Measurements from ENCODE around the gene PSMA6. TPM values are rescaled to one million over a fixed set of nuclear protein-coding genes. Genes with fewer than 3 reads are reported as not detected.

Gene PSMA6
- polyA plus RNA-seq, 2 of the 4 experiments (the other 2 are of a cell fraction): 369 to 395 TPM

GRCh38 chr14:35335388-35336092 lies 43.4 kb downstream of the PSMA6 start:
- 7% methylated on average over 13 of the region's 13 CpGs for WGBS (ENCODE audit: missing lambda C conversion rate)
- Histone ChIP-seq H3K4me1 (peaks cover 76% of the 10 kb centered on the region), H3K4me3 (peak overlapping the region; percentile 32), H3K4me2 (peak overlapping the region; percentile 81), H3K27ac (peak overlapping the region; percentile 91 to 97), H3K9me3 (no peaks in the 10 kb centered on the region)
- POLR2A ChIA-PET: interaction anchor here (0.6 to 2.8 kb wide), 3 partner anchors 43 to 214 kb away, joined by 4 to 45 read pairs (median 11); partner anchors contain the start of genes NFKBIA, PPP2R3C and PSMA6
- FAIRE-seq: no peak
- DNase-seq (ENCODE audit: low read depth in 1 of 2, low spot score in 1 of 2): peak; percentile 72 to 95
- peak; percentile 51 to 57 for ATAC-seq
- CTCF ChIA-PET: interaction anchor here (0.7 to 1.7 kb wide), 5 partner anchors 17 to 120 kb away, joined by 3 to 7 read pairs (median 3); no protein-coding TSS in a partner anchor
- TF ChIP-seq ZNF302 (CRISPR knock-in tag; IDR thresholded peaks at IDR 0.05) (no peak), MAFK (IDR thresholded peaks at IDR 0.05; ENCODE audit: partially characterized antibody) (no peak), POLR2A (IDR thresholded peaks at IDR 0.05; ENCODE audit: low read length) (no peak), CHD4 (IDR thresholded peaks at IDR 0.05; ENCODE audit: borderline replicate concordance) (no peak; the same call in 1 of the 2 replicates), RARB (CRISPR knock-in tag; IDR thresholded peaks at IDR 0.05) (no peak), ZC3H11A (IDR thresholded peaks at IDR 0.05) (no peak), HEYL (CRISPR knock-in tag; IDR thresholded peaks at IDR 0.05) (peak; percentile 84; the same call in 1 of the 2 replicates), RNF2 (IDR thresholded peaks at IDR 0.05; ENCODE audit: borderline replicate concordance, low read depth) (no peak), HOXB5 (CRISPR knock-in tag; IDR thresholded peaks at IDR 0.05) (peak; percentile 69; the same call in 1 of the 2 replicates), EHMT2 (IDR thresholded peaks at IDR 0.05; ENCODE audit: low read depth) (no peak), TFCP2L1 (CRISPR knock-in tag; IDR thresholded peaks at IDR 0.05) (no peak), REST (IDR thresholded peaks at IDR 0.05) (no peak), PBX3 (IDR thresholded peaks at IDR 0.05) (no peak), FOXS1 (CRISPR knock-in tag; IDR thresholded peaks at IDR 0.05) (no peak), HOXA7 (CRISPR knock-in tag; IDR thresholded peaks at IDR 0.05) (peak; percentile 21; the same call in 1 of the 2 replicates), E2F6 (IDR thresholded peaks at IDR 0.05; ENCODE audit: borderline replicate concordance, low read depth) (peak; percentile 63; the same call in 1 of the 2 replicates), BCL3 (IDR thresholded peaks at IDR 0.05) (0 out of 3 replicates have a peak, but pooled peaks have one; percentile 41), CBX2 (IDR thresholded peaks at IDR 0.05; ENCODE audit: borderline replicate concordance, low read depth) (no peak), TP53 (CRISPR knock-in tag; IDR thresholded peaks at IDR 0.05) (peak; percentile 63; the same call in 1 of the 2 replicates), HOXB13 (CRISPR knock-in tag; IDR thresholded peaks at IDR 0.05; ENCODE audit: low read depth) (peak; percentile 65; the same call in 1 of the 2 replicates), USF2 (IDR thresholded peaks at IDR 0.05) (no peak), HMGXB4 (CRISPR knock-in tag; IDR thresholded peaks at IDR 0.05; ENCODE audit: borderline replicate concordance) (no peak), ZSCAN20 (CRISPR knock-in tag; IDR thresholded peaks at IDR 0.05) (peak; percentile 93), NR3C1 (IDR thresholded peaks at IDR 0.05) (no peak), FOSL2 (IDR thresholded peaks at IDR 0.05) (no peak), FOSL2 (CRISPR knock-in tag; IDR thresholded peaks at IDR 0.05) (peak; percentile 27; the same call in 1 of the 2 replicates), BHLHE40 (IDR thresholded peaks at IDR 0.05; ENCODE audit: low read depth, low read length) (no peak), RCOR1 (IDR thresholded peaks at IDR 0.05; ENCODE audit: low read depth, low read length) (no peak), HDAC2 (IDR thresholded peaks at IDR 0.05) (no peak), RAD21 (conservative IDR thresholded peaks at IDR 0.05 in 1 of 2, IDR thresholded peaks at IDR 0.05 in 1 of 2) (peak; percentile 15 to 31; a peak in 2 of 5 replicates), SREBF2 (IDR thresholded peaks at IDR 0.05) (no peak), CBX8 (IDR thresholded peaks at IDR 0.05) (no peak)

Measured in A549 (cell line).